Neural progenitor cell (in vitro differentiated cells): ENCODE measurements around the gene RXFP1.

Experiments
- CTCF ChIP-seq: fragments of 200-600 bp; sonication (generic); IDR thresholded peaks from 2 replicates; pipeline ENCODE4 v1.5.1; 2017; ENCODE audit warnings: antibody characterized with exemption, mild to moderate bottlenecking
- EZH2 ChIP-seq: fragments of 200-600 bp; sonication (generic); IDR thresholded peaks from 2 replicates; pipeline ENCODE4 v1.6.1; 2017; ENCODE audit warnings: antibody characterized with exemption, mild to moderate bottlenecking, moderate library complexity
- EZH2phosphoT487 ChIP-seq: fragments of 200-600 bp; sonication (generic); IDR thresholded peaks from 2 replicates; pipeline ENCODE4 v1.6.1; 2017; ENCODE audit warnings: antibody characterized with exemption

GRCh38 chr4:158621729-158622128 lies 100.0 kb downstream of the RXFP1 start:
- TF ChIP-seq CTCF (no peak), EZH2 (no peak), EZH2phosphoT487 (no peak)
